HUES6 (cell line): ENCODE measurements around the gene C16orf95.
A peak's percentile ranks its signal among the peaks of the same experiment; 100 is the strongest.

Experiments
- H3K27ac ChIP-seq: 2 replicates; pipeline ENCODE4 v1.7.0; 2013; ENCODE audit warnings: low read depth, mild to moderate bottlenecking, low read length, inconsistent platforms
- H3K27me3 ChIP-seq: 2 replicates; pipeline ENCODE4 v1.6.1; 2013; ENCODE audit warnings: low read length; ENCODE audit not compliant: control insufficient read depth, insufficient read depth
- H3K36me3 ChIP-seq: 2 replicates; pipeline ENCODE4 v1.6.1; 2013; ENCODE audit warnings: low read length; ENCODE audit not compliant: control insufficient read depth, insufficient read depth
- H3K4me1 ChIP-seq: 2 replicates; pipeline ENCODE4 v1.6.1; 2013; ENCODE audit warnings: low read length; ENCODE audit not compliant: control insufficient read depth, insufficient read depth
- H3K4me3 ChIP-seq: 2 replicates; pipeline ENCODE4 v1.5.1; 2013; ENCODE audit warnings: low read depth, low read length
- H3K9ac ChIP-seq: one replicate; pipeline ENCODE4 v1.6.1; 2013; ENCODE audit warnings: mild to moderate bottlenecking, low read length
- H3K9me3 ChIP-seq: 2 replicates; pipeline ENCODE4 v1.6.1; 2013; ENCODE audit warnings: low read depth, low read length; ENCODE audit not compliant: control insufficient read depth, insufficient read depth

Gene C16orf95

GRCh38 chr16:87358696-87359095 is 41.5 kb upstream of the C16orf95 start:
- Histone ChIP-seq H3K4me3 (no peak overlapping the region), H3K4me1 (no peaks in the 10 kb centered on the region; the same call in 1 of the 2 replicates), H3K27ac (no peak overlapping the region), H3K36me3 (peaks cover 42% of the 10 kb centered on the region), H3K27me3 (no peaks in the 10 kb centered on the region), H3K9me3 (no peaks in the 10 kb centered on the region), H3K9ac (no peak overlapping the region)

DNA sequence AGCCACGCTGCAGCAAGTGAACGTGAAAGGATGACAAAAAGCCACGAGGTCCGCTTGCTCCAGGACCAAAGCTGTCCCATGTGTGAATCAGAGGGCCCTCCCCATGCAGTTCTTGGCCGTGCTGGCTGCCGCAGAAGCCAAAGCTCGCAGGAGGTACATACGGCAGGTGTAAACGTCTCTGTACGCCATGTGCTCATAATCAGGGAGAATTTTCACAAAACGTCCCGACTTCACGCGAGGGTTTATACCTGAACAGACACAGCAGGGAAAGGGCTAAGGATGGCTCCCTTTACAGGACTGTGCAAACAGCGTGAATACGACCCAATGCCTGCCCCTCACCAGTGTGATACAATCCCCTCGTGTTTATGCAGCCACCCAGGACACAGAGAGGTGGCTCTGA is 41.1 kb upstream of the C16orf95 start:
- H3K36me3 ChIP-seq, result peaks cover 42% of the 10 kb centered on the region
- H3K4me1 ChIP-seq, result no peaks in the 10 kb centered on the region; the same call in 1 of the 2 replicates
- H3K9me3 ChIP-seq, result no peaks in the 10 kb centered on the region
- H3K4me3 ChIP-seq, result no peak overlapping the region
- H3K27ac ChIP-seq, result no peak overlapping the region
- no peak overlapping the region for H3K9ac ChIP-seq
- H3K27me3 ChIP-seq, result no peaks in the 10 kb centered on the region

GRCh38 chr16:87356491-87356853 is 39.3 kb upstream of the C16orf95 start:
- peak overlapping the region; percentile 9 for H3K9ac ChIP-seq
- no peaks in the 10 kb centered on the region for H3K27me3 ChIP-seq
- H3K4me1 ChIP-seq, result no peaks in the 10 kb centered on the region; the same call in 1 of the 2 replicates
- H3K36me3 ChIP-seq, result peaks cover 39% of the 10 kb centered on the region
- H3K27ac ChIP-seq, result no peak overlapping the region
- no peak overlapping the region for H3K4me3 ChIP-seq
- H3K9me3 ChIP-seq, result no peaks in the 10 kb centered on the region

- Histone ChIP-seq H3K27ac (no peak overlapping the region), H3K4me1 (no peaks in the 10 kb centered on the region; the same call in 1 of the 2 replicates), H3K9me3 (no peaks in the 10 kb centered on the region), H3K4me3 (no peak overlapping the region), H3K9ac (no peak overlapping the region), H3K27me3 (no peaks in the 10 kb centered on the region), H3K36me3 (peaks cover 16% of the 10 kb centered on the region)
These were observed 36.4 kb upstream of the C16orf95 start for GRCh38 chr16:87353613-87354012.

GRCh38 chr16:87352818-87353217 is 35.6 kb upstream of the C16orf95 start:
- no peak overlapping the region for H3K9ac ChIP-seq
- H3K4me3 ChIP-seq, result no peak overlapping the region
- H3K9me3 ChIP-seq, result no peaks in the 10 kb centered on the region
- H3K4me1 ChIP-seq, result no peaks in the 10 kb centered on the region; the same call in 1 of the 2 replicates
- H3K27me3 ChIP-seq, result no peaks in the 10 kb centered on the region
- peaks cover 8% of the 10 kb centered on the region for H3K36me3 ChIP-seq
- H3K27ac ChIP-seq, result no peak overlapping the region

- Histone ChIP-seq H3K9ac (no peak overlapping the region), H3K9me3 (no peaks in the 10 kb centered on the region), H3K36me3 (peaks cover 14% of the 10 kb centered on the region), H3K4me3 (no peak overlapping the region), H3K4me1 (peaks cover 3% of the 10 kb centered on the region; the same call in 1 of the 2 replicates), H3K27me3 (no peaks in the 10 kb centered on the region), H3K27ac (no peak overlapping the region)
These were observed 34.1 kb upstream of the C16orf95 start for GRCh38 chr16:87351320-87351698.

DNA sequence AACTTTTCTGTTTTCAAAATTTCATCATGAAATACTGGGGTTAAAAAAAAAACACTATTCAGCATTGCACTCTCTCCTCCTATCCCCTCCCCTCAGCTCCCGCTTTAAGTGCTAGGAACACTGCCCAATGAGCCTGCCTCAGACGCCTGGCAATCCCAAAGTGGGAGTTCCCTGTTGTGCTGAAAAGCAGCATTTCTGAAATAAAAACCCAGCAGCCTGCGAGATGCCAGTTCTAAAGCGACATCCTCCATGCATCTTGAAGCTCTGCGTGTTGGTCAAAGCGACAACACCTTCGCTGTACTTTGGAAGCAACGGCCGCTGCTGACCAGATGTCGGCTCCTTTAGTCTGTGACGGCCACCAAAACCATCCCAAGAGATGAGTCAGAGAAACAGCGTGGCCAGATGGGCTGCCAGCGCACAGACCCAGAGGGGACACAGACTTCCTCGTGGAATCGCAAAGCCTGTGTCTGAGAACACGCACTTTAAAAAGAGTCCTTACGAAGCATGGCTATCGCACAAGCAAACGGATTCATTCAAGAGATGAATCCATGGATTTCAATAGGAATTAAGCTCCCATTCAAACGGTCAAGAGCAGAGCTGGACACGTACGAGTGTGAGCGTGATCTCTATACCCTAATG is 33.6 kb upstream of the C16orf95 start:
- no peaks in the 10 kb centered on the region for H3K9me3 ChIP-seq
- H3K4me3 ChIP-seq, result no peak overlapping the region
- H3K27me3 ChIP-seq, result no peaks in the 10 kb centered on the region
- peaks cover 12% of the 10 kb centered on the region for H3K36me3 ChIP-seq
- no peak overlapping the region for H3K27ac ChIP-seq
- H3K4me1 ChIP-seq, result peaks cover 7% of the 10 kb centered on the region; the same call in 1 of the 2 replicates
- no peak overlapping the region for H3K9ac ChIP-seq

DNA sequence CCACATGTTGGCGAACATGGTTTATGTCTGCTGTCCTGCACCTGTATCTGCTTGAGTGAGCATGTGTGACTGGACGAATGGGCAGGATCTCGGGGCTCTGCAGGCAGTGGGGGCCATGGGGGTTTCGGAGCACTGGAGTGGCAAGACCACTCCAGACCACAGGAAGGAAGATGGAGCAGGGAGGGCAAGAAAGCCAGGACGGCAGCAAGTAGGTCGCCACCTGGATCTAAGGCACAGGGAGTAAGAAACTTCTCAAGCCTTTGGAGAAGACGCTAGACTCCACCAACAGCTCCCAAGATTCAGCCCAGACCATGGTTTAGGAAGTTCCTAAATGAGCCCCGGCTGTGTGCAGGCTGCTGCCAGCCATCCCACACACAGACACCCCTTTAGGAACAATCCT is 32.8 kb upstream of the C16orf95 start:
- Histone ChIP-seq H3K36me3 (peaks cover 11% of the 10 kb centered on the region), H3K4me1 (peaks cover 13% of the 10 kb centered on the region), H3K4me3 (no peak overlapping the region), H3K27ac (no peak overlapping the region), H3K9me3 (no peaks in the 10 kb centered on the region), H3K27me3 (no peaks in the 10 kb centered on the region), H3K9ac (no peak overlapping the region)

- Histone ChIP-seq H3K4me3 (no peak overlapping the region), H3K36me3 (peaks cover 12% of the 10 kb centered on the region; the same call in 1 of the 2 replicates), H3K9me3 (no peaks in the 10 kb centered on the region), H3K27ac (no peak overlapping the region), H3K4me1 (peaks cover 24% of the 10 kb centered on the region), H3K27me3 (no peaks in the 10 kb centered on the region), H3K9ac (no peak overlapping the region)
These were observed 31.5 kb upstream of the C16orf95 start for GRCh38 chr16:87348616-87349157.

DNA sequence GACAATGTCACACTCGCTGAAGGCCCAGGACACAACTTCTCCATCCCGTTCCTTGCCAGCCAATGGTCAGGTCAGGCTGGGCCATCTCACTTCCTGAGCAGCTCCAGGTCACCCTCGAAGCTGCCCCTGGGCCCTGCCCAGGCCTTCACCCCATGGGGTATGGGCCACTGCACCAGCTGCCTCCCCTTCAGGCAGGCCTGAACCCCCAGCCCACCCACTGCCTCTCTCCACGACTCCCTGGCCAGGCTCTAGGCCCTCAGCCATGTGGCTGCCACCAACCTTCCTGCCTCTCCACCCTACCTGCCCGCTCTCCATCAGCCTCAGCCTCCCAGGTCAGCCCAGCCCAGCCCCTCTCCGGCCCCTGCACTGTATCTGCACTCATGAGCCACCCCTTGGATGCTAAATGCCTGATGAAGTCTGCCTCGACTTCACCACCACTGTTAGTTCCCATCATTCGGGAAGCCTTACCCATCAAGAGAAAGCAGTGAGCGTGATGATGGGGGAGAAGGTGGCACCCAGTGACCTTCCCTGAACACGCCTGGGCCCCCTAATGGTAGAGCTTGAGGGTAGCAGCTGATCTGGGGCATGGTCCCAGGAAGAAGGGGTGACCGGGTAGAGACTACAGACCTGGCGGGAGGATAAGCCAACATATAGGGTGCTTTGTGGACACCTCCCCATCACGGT is 30.9 kb upstream of the C16orf95 start:
- Histone ChIP-seq H3K27ac (no peak overlapping the region), H3K4me1 (peaks cover 29% of the 10 kb centered on the region), H3K9me3 (no peaks in the 10 kb centered on the region), H3K9ac (no peak overlapping the region), H3K27me3 (no peaks in the 10 kb centered on the region), H3K36me3 (peaks cover 17% of the 10 kb centered on the region), H3K4me3 (no peak overlapping the region)

- Histone ChIP-seq H3K27ac (no peak overlapping the region; the same call in 1 of the 2 replicates), H3K27me3 (no peaks in the 10 kb centered on the region), H3K4me1 (peaks cover 34% of the 10 kb centered on the region), H3K36me3 (peaks cover 32% of the 10 kb centered on the region), H3K9ac (no peak overlapping the region), H3K9me3 (no peaks in the 10 kb centered on the region), H3K4me3 (no peak overlapping the region)
These were observed 29.4 kb upstream of the C16orf95 start for GRCh38 chr16:87346517-87347060.
